CD4-positive, alpha-beta T cell treated with Interleukin-21 for 1 hour (primary cell): ENCODE measurements around the gene TYRP1.

Source experiments
- DNase-seq: peaks from one replicate; pipeline ENCODE4 v3.0.0-alpha.2; 2020

Gene TYRP1

DNA sequence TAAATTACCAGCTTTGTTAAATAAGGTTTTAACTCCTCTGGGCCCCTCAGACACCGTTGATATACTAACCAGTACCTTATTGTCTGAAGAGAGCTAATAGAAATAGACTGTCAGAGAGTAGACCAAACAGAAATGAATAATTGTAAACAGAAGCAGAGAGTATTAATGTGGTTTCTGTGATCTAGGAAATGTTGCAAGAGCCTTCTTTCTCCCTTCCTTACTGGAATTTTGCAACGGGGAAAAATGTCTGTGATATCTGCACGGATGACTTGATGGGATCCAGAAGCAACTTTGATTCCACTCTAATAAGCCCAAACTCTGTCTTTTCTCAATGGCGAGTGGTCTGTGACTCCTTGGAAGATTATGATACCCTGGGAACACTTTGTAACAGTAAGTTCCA is 5.1 kb downstream of the TYRP1 start:
- no peak for DNase-seq

DNA sequence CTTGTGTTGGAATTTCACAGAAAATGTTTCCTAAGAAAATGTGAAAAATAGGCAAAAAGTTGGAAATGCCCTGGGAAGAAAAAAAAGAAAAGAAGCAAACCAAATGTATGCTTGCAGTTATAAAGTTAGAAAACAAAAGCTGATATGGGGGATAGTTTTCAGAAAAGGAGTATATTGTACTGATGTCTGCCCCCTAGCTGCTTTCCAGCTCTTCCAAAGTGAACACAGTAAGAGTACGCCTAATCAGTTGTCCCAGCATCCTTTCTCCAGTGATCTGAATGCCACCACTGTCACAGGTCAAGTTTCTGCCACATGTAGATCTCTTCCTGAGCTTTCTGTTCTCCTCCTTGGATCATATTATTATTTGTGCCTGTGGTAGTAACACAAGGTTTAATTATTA is 5.8 kb downstream of the TYRP1 start:
- DNase-seq, result no peak

DNA sequence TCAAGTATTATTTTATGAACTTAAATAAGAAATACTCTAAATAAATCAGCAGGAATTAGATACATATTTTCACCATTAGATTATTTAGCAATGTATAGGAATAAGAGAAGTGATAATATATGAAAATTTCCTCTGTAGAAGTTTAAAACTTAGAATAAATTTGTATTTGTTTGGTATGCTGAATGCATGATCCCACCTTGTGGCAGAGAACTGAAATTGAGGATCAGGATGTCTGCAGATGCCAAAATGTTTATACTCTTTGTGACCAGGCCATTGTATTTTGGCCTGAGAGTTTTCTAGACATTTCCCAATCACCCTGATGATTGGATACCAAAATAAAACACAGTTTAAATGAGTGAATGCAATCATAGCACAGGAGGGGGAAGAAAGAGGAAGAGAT is 6.3 kb downstream of the TYRP1 start:
- no peak for DNase-seq

DNA sequence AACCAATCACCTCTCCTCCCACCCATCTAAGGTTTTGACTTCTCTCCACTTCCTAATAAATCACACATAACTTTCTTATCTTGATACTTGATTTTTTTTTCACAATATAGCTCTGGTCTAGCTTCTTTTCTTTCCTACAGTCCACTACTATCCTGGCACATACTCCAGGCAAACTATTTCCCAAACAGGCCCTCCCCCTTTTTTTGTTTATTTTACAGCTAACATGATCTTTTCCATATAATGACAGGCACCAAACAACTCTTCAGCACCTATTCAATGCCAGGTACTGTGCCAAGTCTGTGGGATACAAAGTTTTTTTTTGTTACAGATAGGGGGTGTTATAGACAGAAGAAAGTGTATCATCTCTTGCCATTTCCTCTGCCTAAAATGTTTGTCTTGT is 7.9 kb downstream of the TYRP1 start:
- DNase-seq, result no peak

DNA sequence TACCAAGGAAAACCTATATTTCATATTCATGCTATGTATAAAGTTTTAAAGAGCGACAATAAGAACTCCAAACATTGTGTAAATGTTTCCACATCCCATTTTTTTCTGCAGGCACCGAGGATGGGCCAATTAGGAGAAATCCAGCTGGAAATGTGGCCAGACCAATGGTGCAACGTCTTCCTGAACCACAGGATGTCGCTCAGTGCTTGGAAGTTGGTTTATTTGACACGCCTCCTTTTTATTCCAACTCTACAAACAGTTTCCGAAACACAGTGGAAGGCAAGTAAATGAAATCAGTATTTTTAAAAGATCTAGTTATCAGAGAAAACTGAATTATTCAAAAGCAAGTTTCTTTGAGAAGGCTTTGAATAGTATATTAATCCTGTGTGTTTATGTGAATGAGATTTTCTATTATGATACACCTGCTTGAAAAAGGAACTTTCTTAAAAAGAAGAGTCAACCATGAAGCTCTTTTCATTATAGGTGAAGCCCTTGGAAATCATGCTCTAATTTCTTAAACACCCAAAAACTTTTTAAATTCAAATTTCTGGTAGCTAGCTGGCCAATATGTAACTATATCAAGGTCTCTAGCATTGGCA is 9.1 kb downstream of the TYRP1 start:
- DNase-seq, result no peak

DNA sequence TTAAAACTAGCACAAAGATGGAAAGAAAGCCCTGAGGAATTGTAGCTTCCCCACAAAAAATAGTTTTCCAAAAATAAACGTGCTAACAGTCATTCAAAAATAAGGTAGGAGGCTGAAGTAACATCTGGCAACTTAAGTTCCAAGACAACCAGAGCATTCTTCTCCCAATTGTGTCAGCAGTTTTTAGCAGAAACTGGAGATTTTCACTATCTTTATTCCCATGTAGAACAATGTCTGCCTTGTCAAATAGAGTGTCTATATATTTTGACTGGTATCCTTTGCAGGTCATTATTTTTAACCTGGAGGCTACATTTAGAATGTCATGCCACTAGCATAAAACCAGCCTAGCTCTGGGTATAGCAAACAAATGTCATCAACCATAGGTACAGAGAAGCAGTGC is 10.8 kb downstream of the TYRP1 start:
- no peak for DNase-seq

DNA sequence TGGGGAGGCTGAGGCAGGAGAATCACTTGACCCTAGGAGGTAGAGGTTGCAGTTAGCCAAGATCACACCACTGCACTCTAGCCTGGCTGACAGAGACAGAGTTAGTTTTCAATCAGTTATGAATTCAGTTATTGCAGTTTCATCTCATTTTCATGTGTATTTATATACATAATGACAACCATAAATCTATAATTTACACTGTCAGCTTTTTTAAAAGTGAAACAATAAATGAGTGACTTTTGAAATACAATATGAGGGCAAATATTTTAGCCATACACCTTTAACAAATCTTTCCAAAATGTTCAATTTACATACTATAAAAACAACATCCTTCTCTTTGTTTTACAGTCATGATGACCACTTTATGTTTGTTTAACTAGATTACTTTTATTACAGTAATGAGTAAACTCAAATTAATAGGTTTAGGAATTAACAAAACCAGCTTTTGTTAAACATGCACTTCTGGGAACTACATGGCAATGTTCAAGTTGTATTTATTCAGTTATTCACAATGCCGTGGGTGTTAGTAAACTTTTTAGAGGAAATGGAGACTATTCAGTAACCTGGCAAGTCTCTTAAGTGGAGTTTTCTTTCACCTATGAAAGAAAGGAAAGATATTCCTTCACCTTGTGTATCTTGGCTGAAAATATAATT is 12.7 kb downstream of the TYRP1 start:
- no peak for DNase-seq

DNA sequence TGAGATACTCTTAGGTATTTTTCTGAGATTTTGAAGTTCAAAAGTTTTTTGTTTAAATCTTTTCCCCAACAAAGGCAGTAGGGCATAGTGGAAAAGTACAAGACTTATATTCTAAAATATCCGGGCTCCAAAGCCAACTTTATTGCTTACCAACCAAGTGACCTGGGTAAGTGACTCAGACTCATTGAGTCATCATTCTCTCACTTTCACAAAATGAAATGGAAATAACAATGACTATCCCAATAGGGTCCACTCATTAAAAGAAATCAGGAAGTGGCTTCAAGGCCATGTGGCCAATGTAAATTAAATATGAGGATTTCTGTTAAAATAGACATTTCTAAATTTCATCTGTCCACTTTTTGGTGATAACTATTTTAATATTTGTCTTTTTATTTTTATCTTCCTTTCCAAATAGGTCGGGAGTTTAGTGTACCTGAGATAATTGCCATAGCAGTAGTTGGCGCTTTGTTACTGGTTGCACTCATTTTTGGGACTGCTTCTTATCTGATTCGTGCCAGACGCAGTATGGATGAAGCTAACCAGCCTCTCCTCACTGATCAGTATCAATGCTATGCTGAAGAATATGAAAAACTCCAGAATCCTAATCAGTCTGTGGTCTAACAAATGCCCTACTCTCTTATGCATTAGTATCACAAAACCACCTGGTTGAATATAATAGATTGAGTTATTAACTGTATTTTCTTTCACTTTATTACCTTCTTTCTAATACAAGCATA is 15.5 kb downstream of the TYRP1 start:
- DNase-seq, result no peak

DNA sequence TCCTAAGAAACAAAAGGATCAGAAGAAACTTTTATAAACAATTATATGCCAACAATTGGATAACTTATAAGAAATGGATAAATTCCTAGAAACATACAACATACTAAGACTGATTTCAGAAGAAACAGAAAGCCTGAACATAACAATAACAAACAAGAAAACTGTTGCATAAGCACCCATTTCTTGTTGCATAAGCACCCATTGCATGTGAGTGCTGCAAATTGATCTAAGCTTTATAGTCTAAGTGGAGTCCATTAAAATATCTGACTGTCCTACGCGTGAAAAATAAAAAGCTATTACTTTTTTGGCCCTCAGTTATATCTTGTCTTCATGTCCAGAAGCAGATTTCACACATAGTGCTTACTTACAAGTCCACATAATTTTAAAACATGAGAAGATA is 19.3 kb downstream of the TYRP1 start:
- DNase-seq, result no peak

DNA sequence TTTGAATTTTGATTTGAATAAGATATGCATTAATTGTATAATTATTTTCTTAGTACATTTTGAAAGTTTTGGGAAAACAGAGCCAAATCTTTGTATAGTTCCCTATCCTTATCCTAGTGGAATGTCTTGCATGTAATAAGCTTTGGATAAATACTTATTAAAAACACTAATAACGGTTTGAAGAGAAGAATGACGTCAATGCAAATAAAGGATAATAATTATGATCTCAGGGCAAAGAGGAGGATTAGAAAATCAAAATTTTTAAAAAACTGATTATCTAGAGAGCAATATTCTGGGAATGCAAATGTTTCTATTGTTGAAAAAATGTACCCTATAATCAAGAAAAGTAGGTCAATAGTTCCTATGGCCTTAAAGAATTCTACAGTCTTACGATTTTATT is 22.1 kb downstream of the TYRP1 start:
- no peak for DNase-seq

DNA sequence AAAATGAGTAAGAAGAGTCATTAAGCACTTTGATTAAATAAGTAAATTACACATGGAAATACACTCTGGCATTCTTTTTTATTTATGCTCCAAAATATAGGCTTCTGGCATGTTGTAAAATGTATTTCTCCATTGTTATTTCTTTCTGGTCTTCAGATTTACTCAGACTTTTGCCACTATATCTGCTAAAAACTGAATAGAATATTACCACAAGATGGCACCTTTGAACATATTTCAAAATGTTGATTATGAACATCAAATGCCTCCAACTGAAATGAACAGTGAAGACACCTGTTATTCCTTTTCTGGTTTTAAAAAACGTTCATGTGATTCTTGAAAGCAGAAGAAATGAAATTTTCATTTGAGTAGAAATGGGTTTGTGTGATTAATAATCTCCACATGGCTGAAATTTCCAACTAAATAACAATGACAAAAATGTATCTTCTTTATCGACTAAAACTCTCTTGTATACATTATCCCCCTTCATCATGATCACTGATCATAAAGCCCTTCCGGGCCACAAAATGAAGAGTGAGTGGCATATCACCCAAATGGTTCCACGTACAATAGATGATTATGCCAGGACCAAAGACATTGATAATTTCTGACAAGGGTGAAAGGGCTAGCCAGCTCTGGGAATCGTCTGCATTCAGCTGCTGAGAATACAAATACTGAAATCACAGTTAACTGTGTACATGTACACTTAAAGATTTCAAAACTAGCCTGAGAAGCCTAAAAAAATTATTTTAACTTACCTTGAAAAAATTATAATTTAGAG is 23.8 kb downstream of the TYRP1 start:
- no peak for DNase-seq

DNA sequence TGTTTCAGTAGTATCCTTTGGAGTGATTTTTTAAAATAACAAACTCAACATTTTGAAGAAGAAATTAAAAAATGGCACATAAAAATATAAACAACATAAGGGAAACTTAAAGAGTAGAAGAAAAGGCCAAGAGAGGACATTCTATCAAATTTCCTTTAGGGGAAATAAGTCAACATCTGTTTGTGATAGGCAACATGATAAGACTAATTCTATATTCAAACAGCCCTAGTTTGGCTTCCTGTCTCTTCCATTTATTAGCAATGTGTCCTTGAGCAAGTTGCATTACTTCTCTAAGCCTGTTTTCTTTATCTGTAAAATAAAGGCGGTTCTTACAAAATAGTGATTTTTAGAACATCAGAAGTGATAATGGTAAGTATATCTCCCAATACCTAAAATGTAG is 24.7 kb downstream of the TYRP1 start:
- DNase-seq, result no peak

DNA sequence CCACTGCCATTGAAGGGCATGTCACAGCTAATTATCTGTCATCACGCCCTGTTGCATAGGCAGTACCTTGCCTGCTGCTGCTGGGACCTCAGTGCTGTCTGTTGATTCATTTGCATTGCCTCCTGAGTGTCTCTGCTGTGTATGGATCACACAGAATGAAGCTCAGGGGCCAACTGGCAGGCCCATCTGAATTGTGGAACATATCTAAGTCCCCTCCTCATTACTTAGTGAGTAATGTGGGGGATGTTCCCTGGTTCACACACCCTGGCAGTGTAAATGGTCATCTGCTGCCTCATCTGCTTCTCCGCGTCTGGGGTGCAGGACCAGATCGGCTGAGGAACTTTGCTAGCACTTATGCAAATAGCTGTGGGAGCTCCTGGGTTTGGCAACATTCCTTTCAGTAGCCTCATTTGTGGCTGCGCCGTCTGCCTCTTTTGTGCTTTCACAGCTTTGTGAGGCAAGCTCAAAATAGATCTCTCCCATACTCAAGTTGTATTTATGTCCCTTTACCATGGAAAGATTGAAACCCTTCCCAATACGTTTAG is 25.4 kb downstream of the TYRP1 start:
- DNase-seq, result no peak

DNA sequence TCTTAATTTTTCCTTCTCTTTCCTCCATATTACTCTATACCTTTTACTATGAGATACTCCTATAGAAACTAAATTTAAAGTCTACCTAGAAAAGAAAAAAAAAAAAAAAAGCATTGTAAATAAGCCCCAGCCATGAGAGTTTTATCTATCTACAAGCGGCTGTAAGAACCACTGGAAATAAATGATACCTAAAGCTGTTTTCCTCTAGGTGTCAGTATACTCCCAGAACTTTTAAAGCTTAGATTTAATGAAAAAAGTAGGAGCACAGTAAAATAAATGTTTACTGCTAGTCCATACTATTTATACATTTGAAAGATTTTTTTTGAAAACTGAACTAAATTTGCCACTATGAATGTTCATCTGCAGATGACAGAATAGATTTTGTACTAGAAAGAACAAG is 26.2 kb downstream of the TYRP1 start:
- no peak for DNase-seq

DNA sequence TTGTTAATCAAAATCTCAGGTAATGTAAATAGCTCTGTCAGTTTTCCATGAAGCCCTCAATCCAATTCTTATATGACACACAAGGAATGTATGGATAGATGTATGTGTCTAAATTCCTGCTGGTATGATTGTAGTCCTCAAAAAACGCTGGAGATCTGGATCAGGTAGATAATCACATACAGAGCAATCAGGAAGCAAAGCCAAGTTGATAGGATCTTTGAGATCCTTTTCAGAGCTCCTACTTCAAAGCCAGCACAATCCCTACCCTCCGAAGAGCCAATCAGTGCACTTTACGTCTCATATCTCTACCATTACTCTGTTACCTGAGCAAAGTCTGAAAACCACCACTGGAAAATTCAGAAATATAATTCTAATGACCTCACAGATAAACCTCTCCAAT is 27.4 kb downstream of the TYRP1 start:
- no peak for DNase-seq

DNA sequence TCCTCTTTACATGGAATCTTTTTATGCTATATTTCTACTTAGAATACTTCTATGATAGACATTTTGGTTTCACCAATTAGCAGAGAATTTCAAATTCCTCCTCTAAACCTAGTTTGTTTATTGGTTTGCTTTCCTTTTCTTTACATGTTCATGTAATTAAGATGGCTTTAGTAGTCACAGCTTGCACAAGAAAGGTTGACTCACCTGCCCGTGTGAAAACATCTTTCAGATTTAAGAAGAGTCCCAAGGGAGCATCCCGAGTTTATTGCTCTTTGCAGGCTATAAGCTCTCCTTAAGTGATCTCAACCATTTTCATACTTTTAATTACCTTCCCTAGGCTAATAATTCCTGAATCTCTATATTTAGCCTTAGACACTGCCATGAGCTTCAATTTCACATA is 28.9 kb downstream of the TYRP1 start:
- no peak for DNase-seq

DNA sequence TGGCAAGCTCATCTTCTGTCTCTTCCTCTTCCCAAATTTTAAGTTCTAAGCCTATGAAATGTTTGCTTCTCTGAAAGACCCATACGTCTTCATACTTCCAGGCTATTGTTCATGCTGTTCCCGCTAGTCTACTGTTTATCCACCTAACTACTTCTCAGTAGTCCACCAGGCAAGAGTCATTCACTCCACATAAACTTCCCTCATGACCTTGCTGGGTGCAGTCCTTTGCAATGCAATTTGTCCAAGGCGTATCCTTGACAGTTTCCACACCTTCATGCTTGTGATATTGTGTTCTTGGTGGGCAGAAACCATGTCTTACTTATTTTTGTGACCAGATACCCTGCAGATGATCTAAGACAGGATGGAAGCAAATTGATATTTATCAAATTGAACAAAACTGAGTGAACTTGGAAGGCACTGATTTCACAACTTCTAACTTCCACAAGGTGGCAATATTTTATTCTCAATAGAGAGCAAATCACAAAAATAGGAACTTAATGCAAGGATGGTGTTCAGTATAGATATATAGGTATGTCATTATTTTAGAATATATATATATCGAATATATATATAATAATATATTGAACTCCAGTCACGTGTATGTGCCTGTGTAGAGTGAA is 30.3 kb downstream of the TYRP1 start:
- DNase-seq, result no peak

DNA sequence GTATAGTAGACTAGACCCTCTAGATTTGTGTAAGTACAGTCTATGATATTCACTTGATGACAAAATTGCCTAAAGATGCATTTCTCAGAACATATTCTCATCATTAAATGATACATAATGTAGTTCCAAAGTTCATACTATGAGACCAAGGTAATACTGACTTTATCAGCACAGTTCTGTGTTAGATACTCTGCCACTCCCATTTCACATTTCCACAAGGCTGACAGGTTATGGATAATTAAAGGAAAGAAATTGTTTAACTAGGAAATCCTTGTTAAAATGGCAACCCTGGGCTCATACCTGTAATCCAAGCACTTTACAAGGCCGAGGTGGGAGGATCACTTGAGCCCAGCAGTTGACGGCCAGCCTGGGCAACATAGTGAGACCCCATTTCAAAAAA is 33.6 kb downstream of the TYRP1 start:
- no peak for DNase-seq

DNA sequence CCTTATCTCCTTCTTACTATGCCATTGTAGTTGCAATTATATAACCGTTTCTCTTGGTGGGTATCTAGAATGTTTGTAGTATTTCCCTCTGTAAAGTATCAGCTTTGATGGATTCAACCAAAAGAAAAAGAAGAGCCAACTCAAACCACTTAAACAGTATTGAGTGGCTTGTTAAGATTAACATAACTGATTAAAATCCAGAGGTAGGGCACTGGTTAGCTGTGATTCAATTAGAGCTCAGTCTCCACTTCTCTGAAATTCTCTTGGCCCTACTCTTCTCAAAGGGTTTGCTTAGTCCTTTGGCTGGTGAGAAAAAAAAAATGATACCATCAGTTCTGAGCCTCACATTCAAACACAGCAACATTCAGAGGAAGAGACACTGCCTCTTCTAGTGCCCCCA is 37.0 kb downstream of the TYRP1 start:
- no peak for DNase-seq

DNA sequence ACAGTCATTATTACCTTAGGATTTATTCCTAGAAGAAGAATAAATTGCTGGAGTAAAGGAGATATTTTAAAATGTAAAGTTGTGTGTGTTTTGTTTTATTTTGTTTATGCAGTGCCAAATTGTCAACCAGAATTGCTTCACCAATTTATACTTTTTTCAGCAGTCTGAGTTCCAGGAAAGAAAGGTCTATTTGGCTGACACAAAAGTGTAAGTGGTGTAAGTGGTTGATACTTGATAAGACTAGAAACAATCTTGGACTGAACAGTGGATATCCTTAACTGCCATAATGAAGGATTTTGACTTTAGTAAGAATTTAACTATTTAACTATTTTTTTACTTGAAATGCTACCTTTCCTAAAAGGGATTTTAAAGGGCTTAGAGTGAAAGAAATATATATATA is 37.7 kb downstream of the TYRP1 start:
- no peak for DNase-seq

DNA sequence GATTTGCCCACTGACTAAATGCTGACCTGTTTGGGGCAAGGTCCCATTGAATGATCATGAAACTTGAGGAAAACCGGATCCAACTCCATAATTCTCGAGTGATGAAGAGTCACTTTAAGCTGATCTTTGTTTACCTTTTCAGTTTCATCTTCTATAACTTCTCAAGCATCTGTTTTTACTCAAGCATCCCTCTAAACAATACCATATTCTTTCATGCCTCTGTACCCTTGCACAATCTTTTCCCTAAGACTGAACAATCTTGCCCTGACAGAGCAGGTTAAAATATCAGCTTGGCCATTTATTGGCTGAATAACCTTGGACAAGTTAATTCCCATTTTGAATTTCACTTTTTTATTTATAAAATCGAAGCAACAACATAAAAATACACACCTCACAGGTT is 39.8 kb downstream of the TYRP1 start:
- DNase-seq, result no peak

DNA sequence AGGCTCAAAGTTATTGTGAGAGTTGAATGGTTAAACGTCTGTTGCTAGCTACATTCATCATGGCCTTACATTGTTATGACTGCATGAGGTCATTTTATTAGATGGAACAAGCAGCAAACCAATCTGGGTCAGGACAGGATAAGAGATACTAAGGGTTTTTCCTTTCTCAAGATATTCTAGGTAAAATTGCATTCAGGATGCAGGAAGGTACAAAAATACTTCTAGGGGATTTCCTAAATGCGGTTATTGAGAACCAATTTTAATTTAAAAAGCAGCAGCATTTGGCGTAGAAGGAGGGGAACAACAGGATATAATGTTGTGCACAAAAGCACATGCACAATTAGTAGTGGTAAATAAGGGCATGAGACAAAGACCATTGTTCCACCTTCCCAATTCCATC is 42.5 kb downstream of the TYRP1 start:
- DNase-seq, result no peak

DNA sequence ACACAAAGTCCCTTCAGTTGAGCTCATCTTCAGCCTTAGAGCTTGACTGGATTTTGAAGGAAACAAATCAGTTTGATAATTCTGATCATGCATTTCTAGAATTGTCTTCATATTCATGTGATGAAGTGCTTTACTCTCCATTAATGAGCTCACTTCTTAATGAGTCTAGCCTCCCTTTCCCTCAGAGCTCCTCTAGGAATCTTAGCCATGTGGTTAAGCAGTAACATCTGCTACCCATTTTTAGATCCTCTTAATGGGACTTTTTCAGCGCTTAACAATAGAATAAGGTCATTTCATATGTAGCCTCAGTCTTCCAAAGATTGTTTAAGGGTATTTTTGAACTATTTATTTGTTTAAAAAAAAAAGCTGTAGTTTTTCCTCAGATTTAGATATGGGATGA is 44.7 kb downstream of the TYRP1 start:
- DNase-seq, result no peak
